Prostate gland (tissue), 2 donors: ENCODE results near the gene DLGAP4. TPM values are rescaled to one million over a fixed set of nuclear protein-coding genes. Genes with fewer than 3 reads are reported as not detected.
"Not testable (repeated sequence)": the region's sequence is repeated elsewhere in the genome, so short reads cannot be mapped to it uniquely, and the experiment has no call there.

Experiments used
- DNase-seq: peaks from one replicate; pipeline ENCODE4 v3.0.0-alpha.2; 2019; ENCODE audit warnings: low spot score
- H3K27ac ChIP-seq, 2 donors: fragments of 200-600 bp; sonication (generic); 2 replicates each; pipeline ENCODE4 v1.5.1; 2017 to 2019
- H3K27me3 ChIP-seq: fragments of 200-600 bp; sonication (generic); replicated peaks from 2 replicates; pipeline ENCODE4 v1.5.1; 2019; ENCODE audit not compliant: insufficient read depth
- H3K36me3 ChIP-seq, 2 donors: fragments of 200-600 bp; sonication (generic); 1 replicate in 1 of 2; 2 replicates in 1 of 2; pipeline versions ENCODE4 v1.5.1 to v1.8.1; 2017 to 2019
- H3K4me1 ChIP-seq: fragments of 200-600 bp; sonication (generic); replicated peaks from 2 replicates; pipeline ENCODE4 v1.5.1; 2019
- H3K4me3 ChIP-seq, 2 donors: fragments of 200-600 bp; sonication (generic); 2 replicates each; pipeline ENCODE4 v1.5.1; 2017 to 2019
- H3K9me3 ChIP-seq: fragments of 200-600 bp; sonication (generic); 2 replicates; pipeline ENCODE4 v1.5.1; 2017
- POLR2A ChIP-seq: fragments of 450-650 bp; IDR thresholded peaks from one replicate; pipeline ENCODE4 v1.6.1; 2016; ENCODE audit warnings: antibody characterized with exemption, mild to moderate bottlenecking
- POLR2AphosphoS5 ChIP-seq: sonication (generic); formaldehyde crosslinking; IDR thresholded peaks from one replicate; pipeline ENCODE4 v1.6.1; 2017; ENCODE audit warnings: antibody characterized with exemption
- WGBS: methylation state at CpG from one replicate; pipeline ENCODE4 v1.1.5; 2018; 5-methylcytosine and 5-hydroxymethylcytosine counted together
- intact Hi-C: fragments of 100-400 bp; cut with DNase I; formaldehyde crosslinking; loops from one replicate; pipeline ENCODE4 v1.14.2; 2022
- total RNA-seq, 2 donors: library from RNA; depleted of rRNA; stranded (reverse); fragments of >200 nt; gene quantifications; one replicate each; pipeline ENCODE4 v1.1.0, GENCODE V29; 2016
- TF ChIP-seq, protein P1 (sequence below), 4 experiments: fragments of 200-600 bp in 2 of 4; fragments of 450-650 bp in 2 of 4; sonication (generic) in 2 of 4; IDR thresholded peaks; 1 replicate in 3 of 4; 2 replicates in 1 of 4; pipeline ENCODE4 v1.5.1; 2016 to 2019; ENCODE audit warnings: antibody characterized with exemption in 4 of 4, mild to moderate bottlenecking in 2 of 4, moderate library complexity in 2 of 4

DLGAP4 gene
- total RNA-seq, 2 donors from 2014 or later = 38.0 to 104 TPM

DNA sequence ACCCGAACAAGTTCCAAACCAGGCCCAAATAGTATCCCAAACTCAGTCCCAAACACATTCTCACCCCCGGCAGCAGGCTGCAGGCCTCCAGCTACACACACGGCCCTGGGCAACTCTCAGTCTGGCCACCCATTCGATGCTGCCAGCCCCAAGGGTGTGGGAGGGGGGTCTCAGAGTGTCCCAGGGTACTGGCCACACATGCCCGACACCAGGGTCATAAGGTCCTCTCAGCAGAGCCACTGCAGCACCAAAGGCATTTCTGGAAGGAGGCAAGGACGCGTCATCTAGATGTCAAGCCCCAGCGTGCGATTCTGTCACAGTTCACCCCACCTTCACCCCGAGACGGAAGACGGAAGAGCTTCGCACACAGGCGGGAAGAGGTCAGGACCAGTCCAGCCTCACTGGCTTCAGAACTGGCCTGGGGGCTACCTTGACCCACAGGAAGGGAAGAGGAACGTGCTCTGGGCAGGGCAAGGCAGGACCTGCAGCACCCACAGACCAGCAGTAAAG lies 244.7 kb downstream of the DLGAP4 start:
- no peaks in the 10 kb centered on the region for H3K36me3 ChIP-seq
- H3K4me1 ChIP-seq = no peaks in the 10 kb centered on the region
- 56% methylated on average over 15 of the region's 15 CpGs for WGBS
- TF ChIP-seq POLR2A (no peak), POLR2AphosphoS5 (no peak)
- TF ChIP-seq, protein P1, sequence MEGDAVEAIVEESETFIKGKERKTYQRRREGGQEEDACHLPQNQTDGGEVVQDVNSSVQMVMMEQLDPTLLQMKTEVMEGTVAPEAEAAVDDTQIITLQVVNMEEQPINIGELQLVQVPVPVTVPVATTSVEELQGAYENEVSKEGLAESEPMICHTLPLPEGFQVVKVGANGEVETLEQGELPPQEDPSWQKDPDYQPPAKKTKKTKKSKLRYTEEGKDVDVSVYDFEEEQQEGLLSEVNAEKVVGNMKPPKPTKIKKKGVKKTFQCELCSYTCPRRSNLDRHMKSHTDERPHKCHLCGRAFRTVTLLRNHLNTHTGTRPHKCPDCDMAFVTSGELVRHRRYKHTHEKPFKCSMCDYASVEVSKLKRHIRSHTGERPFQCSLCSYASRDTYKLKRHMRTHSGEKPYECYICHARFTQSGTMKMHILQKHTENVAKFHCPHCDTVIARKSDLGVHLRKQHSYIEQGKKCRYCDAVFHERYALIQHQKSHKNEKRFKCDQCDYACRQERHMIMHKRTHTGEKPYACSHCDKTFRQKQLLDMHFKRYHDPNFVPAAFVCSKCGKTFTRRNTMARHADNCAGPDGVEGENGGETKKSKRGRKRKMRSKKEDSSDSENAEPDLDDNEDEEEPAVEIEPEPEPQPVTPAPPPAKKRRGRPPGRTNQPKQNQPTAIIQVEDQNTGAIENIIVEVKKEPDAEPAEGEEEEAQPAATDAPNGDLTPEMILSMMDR (IDR thresholded peaks at IDR 0.05) = no peak
- intact Hi-C loops = no loop called here
- H3K27me3 ChIP-seq = no peaks in the 10 kb centered on the region
- no peak for DNase-seq
- H3K27ac ChIP-seq = no peak overlapping the region
- H3K4me3 ChIP-seq = no peak overlapping the region
- H3K9me3 ChIP-seq = no peaks in the 10 kb centered on the region

GRCh38 chr20:36555248-36555647 lies 249.1 kb downstream of the DLGAP4 start:
- Histone ChIP-seq H3K4me3 (no peak overlapping the region), H3K27ac (no peak overlapping the region), H3K36me3 (no peaks in the 10 kb centered on the region), H3K9me3 (no peaks in the 10 kb centered on the region), H3K27me3 (no peaks in the 10 kb centered on the region), H3K4me1 (no peaks in the 10 kb centered on the region)
- WGBS = 99% methylated on average over 2 of the region's 2 CpGs
- TF ChIP-seq POLR2AphosphoS5 = no peak
- TF ChIP-seq POLR2A = no peak
- TF ChIP-seq, protein P1 (IDR thresholded peaks at IDR 0.05) = no peak
- no peak for DNase-seq
- intact Hi-C loops = loop anchor here (5.0 kb wide), 1 partner anchor 37 kb away; no protein-coding TSS in a partner anchor

DNA sequence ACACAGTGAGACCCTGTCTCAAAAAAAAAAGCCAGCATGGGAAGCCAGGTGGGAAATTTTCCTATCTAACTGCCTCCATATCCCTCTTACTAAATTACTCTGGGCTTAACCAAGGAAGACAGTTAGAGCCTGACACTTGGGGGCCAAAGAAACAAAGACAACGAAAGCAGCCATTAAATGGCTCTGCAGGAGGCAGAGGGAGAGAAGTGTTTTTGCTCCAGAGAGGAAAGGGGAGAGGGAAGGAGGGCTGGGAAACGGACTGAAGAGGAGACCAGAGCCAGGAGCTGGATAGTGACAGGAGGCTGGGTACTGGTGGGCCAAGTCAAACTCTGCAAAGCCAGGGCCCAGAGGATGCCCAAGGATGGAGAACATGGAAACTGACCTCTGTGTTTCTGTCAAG lies 256.6 kb downstream of the DLGAP4 start:
- TF ChIP-seq, protein P1 (IDR thresholded peaks at IDR 0.05) = no peak
- no peak for TF ChIP-seq POLR2A
- no peak for TF ChIP-seq POLR2AphosphoS5
- Histone ChIP-seq H3K36me3 (no peaks in the 10 kb centered on the region), H3K9me3 (no peaks in the 10 kb centered on the region), H3K27ac (no peak overlapping the region), H3K27me3 (no peaks in the 10 kb centered on the region), H3K4me1 (no peaks in the 10 kb centered on the region), H3K4me3 (no peak overlapping the region)
- WGBS = 87% methylated on average over 2 of the region's 2 CpGs
- no peak for DNase-seq
- intact Hi-C loops = no loop called here

DNA sequence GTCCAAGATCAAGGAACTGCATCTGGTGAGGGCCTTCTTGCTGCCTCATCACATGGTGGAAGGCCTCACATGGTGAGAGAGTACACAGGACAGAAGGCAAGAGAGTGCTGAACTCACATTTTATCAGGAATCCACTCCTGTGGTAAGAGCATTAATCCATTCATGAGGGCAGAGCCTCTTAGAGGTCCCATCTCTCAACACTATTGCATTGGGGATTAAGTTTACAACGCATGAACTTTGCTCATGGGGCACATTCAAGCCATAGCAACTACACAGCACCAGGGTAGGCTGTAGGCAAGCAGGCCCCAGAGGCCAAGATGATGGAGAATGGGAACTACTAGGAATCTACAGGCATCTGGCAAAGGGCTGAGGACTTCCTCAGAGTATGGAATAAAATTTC lies 257.2 kb downstream of the DLGAP4 start:
- Histone ChIP-seq H3K36me3 (no peaks in the 10 kb centered on the region), H3K9me3 (no peaks in the 10 kb centered on the region), H3K27me3 (no peaks in the 10 kb centered on the region), H3K4me3 (no peak overlapping the region), H3K4me1 (no peaks in the 10 kb centered on the region), H3K27ac (no peak overlapping the region)
- TF ChIP-seq POLR2A (no peak), POLR2AphosphoS5 (no peak)
- TF ChIP-seq, protein P1 (IDR thresholded peaks at IDR 0.05) = no peak
- intact Hi-C loops = no loop called here
- WGBS = 76% methylated on average over 1 of the region's 1 CpG
- DNase-seq = no peak

- H3K4me3 ChIP-seq, H3K9me3 ChIP-seq, H3K36me3 ChIP-seq, H3K4me1 ChIP-seq, H3K27me3 ChIP-seq, H3K27ac ChIP-seq, DNase-seq, intact Hi-C loops: not testable (repeated sequence)
- WGBS = 96% methylated on average over 13 of the region's 13 CpGs
Measured at GRCh38 chr20:36564078-36564725, 258.1 kb downstream of the DLGAP4 start.

GRCh38 chr20:36564726-36565121 lies 258.6 kb downstream of the DLGAP4 start:
- DNase-seq, H3K27me3 ChIP-seq, intact Hi-C loops, H3K9me3 ChIP-seq, H3K4me3 ChIP-seq, H3K4me1 ChIP-seq, H3K27ac ChIP-seq, H3K36me3 ChIP-seq: not testable (repeated sequence)
- WGBS = 94% methylated on average over 6 of the region's 6 CpGs
